GM03348 (cell line): ENCODE data around the gene ANAPC16.
"Not testable (repeated sequence)": the region's sequence is repeated elsewhere in the genome, so short reads cannot be mapped to it uniquely, and the experiment has no call there.

ENCODE experiments used
- DNase-seq: peaks from one replicate; pipeline ENCODE4 v3.0.0; 2012; ENCODE audit warnings: low spot score

The ANAPC16 gene

DNA sequence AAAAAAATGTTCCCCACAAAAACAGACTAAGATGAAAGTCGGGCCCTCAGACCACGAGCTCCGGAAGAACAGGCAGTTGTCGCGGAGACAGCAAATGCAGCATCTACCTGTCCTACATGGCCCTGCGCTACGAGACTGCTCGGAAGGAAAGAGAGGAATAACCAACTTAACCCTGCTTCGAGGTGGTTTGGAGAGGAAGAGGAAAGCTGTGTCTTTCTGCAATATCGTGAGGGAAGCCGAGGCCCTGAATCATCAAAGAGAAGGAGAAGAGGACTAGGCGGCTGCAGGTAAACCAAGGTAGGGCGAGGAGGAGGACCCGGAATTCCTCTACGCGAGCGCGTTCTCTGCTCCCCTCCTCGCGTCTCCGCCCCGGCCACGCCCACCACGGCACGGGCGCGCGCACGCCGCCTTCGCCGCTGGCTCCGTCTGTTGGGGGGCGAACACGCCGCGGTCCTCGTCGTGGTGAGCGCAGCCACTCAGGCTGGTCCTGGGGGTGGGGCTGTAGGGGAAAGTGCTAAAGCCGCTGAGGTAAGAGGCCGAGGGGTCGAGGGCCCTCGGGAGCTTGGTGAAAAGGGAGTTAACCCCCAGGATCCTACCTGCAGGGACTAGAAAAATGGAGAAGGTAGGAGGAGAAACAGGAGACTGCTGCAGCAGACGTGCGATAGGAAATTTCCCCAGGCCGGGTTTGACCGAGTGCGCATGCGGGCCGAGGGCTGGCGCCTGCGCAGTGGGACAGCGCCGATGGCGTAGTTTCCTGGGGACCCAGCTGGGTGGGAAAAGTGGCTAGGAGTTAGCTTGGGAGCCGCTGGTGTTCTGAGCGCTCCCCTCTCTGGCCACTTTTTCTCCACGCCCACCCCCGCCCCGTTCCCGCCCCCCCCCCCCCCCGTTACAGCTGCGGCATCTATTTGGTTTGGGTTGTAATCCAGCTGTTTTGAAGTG is at the start of gene ANAPC16, which contains the start of gene ASCC1:
TSS of gene ANAPC16 (plus strand) at position 402 of the 939 bp plus-strand sequence. CDS start 7,903 bp downstream, outside the sequence.
TSS of gene ASCC1 (minus strand) at position 666 of the 939 bp plus-strand sequence. CDS start 2,978 bp downstream, outside the sequence.
- DNase-seq = peak; percentile 96

DNA sequence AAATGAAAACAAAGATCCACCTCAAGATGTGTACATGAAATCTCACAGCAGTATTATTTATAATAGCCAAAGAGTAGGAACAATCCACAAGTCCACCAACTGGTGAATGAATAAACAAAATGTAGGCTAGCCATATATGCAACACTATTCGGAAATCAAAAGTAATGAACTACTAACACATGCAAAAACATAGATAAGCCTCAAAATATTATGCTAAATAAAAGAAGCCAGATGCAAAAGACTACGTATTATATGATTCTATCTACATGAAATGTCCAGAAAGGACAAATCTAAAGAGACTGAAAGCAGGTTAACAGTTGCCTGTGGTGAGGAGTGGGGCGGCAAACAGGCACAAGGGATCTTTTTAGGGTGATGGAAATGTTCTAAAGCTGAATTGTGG is 48.7 kb upstream of the ANAPC16 start:
- DNase-seq = no peak

DNA sequence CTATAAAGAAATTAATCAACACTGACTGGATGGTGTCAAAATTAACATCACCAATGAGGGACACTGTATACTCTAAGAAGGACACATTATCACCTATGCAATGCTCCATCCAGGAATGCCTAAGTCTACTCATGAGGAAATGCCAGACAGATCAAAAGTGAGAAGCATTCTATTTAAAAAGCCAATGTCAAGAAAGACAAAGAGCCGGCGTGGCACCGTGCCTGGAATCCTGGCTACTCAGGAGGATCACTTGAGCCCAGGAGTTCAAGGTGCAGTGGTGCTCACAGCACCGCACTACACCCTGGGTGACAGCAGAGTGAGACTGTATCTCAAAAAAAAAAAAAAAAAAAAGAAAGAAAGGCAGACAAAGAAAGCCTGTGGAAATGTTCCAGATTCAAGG is 45.5 kb upstream of the ANAPC16 start:
- DNase-seq = no peak

DNA sequence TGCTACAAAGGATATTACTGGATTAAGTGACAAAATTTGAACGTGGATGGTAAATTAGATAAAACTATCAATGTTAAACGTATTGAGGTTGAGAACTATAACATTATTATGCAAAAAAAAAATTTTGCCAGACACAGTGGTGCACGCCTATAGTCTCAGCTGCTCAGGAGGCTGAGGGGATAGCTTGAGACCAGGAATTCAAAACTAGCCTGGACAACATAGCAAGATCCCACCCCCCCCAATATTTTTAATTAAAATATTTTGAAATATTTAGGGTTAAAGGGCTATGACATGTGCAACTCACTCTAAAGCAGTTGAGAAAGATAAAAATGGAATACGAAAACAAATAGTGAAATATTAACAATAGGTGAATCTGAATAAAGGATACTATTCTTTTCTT is 45.1 kb upstream of the ANAPC16 start:
- DNase-seq = no peak

DNA sequence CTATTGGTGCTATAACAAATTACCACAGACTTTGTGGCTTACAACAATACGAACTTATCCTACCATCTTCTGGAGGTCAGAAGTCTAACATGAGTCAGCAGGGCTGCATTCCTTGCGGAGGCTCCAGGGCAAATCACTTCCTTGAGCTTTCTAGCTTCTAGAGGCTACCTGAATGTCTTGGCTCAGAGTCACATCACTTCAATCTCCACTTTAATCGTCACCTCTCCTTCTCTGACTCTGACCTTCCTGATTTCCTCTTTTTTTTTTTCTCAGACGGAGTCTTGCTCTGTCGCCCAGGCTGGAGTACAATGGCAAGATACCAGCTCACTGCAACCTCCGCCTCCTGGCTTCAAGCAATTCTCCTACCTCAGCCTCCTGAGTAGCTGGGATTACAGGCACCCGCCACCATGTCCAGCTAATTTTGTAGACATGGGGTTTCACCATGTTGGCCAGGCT is 44.6 kb upstream of the ANAPC16 start:
- peak; percentile 52 for DNase-seq

DNA sequence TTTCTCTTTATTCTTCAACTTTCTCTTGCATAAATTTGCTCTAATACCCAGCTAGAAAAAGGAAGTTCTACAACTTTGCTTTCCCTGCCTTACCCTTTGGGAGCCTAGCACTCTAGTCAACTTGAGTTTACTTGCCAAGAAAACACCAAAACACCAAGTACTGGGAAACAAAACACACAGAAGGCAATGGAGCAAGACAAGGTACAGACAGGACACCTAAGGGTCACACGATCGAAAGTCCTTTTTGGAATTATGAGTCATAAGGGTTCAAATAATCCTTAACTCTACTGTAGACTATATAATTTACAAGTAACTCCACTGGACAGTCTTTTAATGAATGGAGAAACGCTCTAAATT is 42.6 kb upstream of the ANAPC16 start:
- no peak for DNase-seq

DNA sequence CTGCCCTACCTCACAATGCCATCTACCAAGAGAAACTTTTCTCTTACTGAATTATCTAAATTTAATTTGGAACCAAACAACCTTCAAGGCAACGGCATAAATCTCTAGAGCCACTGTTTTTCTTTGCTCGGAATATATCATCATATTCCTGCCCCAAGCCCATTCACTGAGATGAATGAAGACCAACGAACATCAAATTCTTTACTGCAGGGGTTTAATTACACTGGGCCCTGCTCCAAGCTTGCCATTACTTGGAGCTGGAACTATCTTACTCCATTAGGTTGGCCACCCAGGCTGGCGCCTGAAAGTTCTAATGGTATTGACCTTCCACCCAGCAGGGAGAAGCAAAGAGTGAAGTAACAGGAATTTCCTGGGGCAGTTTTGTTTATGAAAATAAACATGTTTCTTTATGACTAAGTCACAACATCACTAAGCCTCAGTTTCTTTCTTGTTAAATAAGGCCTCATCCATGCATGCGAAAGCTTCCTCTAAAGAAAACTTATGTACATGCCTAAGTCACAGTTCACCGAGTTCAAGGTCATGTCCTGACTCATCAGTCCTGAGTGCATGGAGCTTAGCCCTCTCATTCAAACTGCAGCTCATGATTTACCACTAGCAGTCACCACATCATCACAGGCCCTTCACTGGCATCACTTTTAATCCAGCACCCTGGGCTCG is 42.1 kb upstream of the ANAPC16 start:
- DNase-seq = no peak

DNA sequence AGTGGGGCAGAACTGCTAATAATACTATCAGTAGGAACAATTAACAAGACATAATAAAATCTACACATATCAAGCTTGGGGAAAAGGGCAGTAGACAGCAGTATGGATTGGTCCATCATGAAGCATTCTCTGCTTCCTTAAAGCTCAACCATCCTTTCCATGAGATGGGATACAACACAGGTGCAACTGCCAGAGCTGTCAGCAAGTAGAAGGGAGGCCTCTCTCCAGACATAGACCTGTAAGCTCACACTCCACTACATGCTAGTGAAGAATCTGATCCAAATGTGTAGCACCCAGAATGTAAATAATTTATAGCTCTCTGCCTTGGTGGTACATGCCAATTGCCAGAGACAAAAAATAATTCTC is 41.5 kb upstream of the ANAPC16 start:
- DNase-seq = no peak

DNA sequence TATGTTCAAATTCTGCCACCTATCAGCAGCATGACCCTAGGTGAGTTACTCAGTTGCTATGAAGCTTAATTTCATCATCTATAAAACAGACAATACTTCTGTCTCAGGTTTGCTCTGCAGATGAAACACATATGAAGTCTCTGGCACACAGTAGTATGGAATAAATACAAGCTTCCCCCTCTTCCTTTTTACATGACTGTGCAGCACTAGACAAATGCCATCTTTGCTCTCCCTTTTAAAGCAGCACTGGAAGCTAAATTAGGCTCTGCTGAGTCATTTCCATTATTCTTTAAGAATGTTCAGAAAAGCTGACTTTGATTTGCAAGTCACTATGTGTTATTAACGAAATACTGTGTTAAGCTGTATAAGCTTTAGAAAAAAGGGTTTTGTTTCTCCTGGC is 40.7 kb upstream of the ANAPC16 start:
- DNase-seq = peak; percentile 16

DNA sequence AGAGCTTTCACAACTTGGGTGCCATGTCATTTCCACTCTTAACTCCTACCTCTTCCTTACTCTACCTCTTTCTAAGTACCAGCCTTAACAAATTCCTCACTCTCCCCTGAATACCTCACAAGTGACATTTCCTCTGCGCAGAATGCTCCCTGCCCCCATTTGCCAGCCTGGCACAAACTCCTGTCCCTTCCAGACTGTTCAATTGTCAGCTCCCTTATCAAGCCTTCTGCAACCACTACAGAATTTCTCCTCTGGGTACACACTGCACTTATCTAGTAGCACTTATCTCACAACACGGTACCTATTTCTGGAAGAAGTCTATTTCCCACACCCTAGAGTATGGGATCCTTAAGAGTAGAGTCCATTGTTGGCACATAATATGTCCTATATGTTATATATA is 39.1 kb upstream of the ANAPC16 start:
- no peak for DNase-seq

DNA sequence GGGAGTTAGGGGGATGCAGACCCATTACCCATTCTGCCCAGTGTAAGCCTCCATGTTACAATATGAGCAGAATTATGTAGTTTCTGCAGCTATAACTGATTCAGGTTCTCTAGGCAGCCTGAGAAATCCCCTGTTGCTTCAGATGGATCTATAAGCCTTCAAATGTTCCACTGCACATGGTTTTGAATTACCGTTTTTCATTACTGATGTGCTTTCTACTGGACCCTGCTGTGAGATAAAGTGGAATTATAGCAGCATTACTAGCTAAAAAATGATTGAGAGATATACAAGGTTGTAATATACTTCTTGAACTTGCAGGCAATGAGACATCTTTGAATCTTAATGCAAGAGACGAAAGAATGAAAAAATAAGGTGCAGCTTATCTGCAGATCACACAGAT is 38.4 kb upstream of the ANAPC16 start:
- DNase-seq = no peak

DNA sequence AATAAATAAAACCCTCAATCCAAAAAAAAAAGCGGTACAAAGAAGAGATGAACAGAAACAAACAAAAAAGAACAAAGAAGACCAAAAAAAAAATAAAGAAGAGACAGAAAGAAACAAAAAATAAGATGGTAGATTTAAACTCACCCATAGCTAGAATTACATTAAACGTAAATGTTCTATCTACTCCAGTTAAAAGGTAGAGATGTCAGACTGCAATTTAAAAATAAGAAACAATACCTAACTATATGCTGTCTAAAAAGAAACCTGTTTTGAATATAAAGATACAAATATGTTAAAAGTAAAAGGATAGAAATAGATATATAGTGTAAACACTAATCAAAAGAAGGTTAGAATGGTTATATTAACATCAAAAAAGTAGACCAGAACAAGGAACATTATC is 31.7 kb upstream of the ANAPC16 start:
- no peak for DNase-seq

DNA sequence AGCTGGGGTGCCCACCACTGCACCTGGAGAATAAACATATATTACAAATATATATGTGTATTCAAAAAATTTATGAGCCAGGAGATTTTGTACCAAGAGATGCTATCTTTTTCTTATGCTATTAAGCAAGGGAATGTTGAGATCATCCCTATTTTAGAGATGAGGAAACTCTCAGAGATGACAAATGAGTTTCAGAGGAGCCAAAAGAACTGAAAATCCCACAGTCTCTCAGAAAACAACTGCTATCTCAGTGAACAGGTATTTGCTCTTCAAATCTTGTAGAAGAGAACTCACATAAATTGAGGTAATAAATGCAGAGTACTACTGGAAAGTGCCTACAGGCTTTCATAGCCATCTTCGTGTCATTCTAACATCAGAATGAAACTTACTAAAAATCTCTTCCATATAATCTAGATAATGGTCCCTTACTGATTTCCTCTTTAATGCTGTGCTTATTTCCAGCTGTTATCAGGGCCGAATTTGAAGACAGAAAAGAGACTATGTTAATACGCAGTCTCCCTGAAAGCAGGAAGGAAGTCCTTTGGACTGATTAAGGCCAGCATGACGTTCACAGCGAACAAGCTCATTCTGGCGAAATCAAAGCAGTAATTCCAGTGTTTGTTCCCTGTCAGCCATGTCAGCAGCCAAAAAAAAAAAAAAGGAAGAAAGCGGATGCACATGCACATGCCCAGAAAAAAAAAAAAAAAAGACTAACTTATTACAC is 29.4 kb upstream of the ANAPC16 start:
- peak; percentile 31 for DNase-seq

DNA sequence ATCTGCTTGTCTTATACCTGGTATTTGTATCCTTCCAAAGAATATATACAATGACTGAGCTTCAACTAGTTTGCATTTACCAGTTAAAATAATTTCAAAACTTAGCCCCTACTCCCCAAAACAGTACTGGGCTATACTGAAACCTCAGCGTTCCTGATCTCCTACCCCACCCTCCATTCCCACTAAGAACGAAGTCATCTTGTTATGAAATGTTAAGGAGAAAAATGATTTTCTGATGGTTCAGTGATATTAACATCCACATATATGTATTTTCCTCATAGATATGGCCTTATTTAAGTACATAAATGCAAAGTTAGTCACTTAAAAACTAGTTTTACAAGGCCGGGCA is 28.9 kb upstream of the ANAPC16 start:
- DNase-seq = no peak

DNA sequence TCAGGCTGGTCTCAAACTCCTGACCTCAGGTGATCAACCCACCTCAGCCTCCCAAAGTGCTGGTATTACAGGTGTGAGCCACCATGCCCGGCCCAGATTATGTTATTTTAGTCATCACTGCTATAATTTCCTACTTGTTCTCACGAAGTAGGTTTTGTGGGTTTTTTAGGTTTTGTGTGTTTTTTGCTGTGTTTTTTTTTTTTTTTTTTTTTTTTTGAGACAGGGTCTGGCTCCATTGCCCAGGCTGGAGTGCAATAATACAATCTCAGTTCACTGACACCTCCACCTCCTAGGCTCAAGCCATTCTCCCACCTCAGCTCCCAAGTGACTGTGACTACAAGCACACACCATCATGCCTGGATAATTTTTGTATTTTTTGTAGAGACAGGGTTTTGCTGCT is 20.9 kb upstream of the ANAPC16 start:
- no peak for DNase-seq

DNA sequence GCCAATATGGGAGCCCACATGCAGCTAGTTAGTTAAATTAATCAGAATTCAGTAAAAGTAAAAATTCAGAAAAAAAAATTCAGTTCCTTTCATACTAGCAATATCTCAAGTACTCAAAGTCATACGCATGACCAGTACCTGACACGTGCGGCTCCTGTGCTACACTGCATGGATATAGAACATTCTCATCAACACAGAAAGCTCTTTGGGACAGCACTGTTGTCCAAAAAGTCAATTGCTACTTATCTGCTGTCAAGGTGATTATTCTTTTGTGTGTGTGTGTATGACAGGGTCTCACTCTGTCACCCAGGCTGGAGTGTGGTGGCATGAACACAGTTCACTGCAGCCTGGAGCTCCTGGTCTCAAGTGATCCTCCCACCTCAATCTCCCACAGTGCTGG is 14.9 kb upstream of the ANAPC16 start:
- DNase-seq = no peak

DNA sequence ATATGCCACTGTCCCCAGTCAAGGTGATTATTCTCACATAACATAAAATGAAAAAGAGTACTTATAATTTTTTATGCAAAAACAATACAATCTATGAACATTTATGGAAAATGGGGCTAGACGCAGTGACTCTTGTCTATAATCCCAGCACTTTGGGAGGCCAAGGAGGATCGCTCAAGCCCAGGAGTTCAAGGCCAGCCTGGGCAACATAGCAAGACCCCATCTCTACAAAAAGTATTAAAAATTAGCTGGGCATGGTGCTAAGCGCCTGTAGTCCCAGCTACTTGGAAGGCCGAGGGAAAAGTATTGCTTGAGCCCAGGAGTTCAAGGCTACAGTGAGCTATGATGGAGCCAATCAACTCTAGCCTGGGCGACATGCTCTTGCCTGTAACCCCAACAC is 14.5 kb upstream of the ANAPC16 start:
- no peak for DNase-seq

DNA sequence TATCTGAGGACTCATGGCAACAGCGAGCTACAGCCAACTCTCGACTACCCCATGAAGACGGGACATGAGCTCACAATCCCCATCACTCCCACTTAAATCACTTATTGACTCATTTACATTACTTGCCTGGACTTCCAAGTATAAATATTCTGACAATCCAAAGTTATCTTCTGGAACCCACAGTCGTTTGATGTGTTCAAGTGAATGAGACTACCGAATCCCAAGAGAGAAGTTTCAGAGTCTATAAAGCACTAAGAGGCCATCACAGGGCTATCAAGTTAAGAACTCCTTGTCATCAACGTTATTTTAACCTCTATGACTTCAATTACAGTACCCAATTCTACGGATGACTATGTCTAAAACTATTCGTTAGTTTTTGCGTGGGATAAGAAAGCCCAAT is 11.5 kb upstream of the ANAPC16 start:
- no peak for DNase-seq

DNA sequence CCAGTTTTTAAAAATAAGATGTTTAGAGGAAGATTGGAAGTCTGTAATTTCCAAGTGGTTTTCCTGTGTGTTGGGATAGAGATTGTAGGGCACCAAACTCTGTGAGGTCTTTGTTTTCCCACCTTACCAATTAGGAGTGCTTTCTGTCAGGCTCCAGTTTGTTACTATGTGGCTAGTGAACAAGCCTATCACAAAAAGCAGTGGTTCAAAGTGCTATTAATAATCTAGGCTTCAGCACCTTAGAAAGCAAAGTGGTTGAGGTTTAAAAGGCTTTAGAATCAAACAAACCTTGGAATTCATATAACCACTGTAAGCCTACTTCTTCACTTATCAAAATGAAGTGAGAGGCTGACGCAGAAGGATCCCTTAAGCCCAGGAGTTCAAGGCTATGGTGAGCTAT is 11.1 kb upstream of the ANAPC16 start:
- no peak for DNase-seq

DNA sequence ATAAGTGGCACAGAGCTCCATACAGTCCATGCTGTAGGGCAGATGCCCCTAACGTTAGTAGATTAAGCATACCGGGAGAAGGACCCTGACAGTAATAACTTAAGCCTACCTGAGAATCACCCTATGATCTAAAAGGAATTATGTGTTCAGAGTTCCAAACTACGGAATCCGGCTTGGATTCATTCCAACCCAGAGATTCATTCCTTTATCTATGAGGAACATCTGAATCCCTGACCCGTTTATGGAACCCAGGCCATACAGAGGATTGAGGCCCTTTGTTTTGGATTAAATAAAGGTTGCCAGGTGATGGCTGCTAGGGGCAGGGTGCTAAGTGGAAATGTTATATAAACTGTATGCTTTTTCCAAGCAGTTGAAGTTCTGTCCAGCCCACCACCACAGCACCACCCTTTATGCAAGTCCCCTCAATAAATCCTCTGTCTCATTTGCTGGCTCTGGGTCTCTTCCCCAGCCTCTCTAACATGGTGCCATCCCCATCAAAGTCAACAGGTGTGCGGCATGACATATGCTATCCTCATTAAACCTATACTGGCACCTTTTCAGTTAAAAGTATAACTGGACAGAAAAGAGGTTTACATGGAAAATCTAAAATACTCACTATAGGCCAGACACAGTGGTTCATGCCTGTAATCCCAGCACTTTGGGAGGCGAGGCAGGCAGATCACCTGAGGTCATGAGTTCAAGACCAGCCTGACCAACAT is 9.1 kb upstream of the ANAPC16 start:
- DNase-seq = no peak

DNA sequence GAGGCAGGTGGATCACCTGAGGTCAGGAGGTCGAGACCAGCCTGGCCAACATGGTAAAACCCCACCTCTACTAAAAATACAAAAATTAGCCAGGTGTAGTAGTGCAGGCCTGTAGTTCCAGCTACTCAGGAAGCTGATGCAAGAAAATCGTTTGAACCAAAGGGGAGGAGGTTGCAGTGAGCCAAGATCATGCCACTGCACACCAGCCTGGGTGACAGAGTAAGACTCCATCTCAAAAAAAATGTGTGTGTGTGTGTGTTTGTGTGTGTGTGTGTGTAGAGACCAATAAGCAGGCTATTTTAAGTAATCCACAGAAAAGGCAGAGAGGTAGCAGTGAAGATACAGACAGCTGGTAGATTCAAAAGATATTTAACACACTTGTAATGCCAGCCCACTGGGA is 7.3 kb upstream of the ANAPC16 start:
- DNase-seq = not testable (repeated sequence)

DNA sequence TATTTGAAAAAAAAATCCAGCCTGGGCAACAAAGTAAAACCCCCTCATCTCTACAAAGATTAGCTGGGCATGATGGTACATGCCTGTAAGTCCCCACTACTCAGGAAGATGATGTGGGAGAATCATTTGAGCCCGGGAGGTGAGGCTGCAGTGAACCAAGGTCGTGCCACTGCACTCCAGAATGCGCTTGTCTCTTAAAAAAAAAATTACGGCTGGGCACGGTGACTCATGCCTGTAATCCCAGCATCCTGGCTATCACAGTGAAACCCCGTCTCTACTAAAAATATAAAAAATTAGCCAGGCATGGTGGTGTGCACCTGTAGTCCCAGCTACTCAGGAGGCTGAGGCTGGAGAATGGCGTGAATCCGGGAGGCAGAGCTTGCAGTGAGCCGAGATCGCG is 4.4 kb upstream of the ANAPC16 start:
- DNase-seq = not testable (repeated sequence)
